NCI-H345 (cell line): ENCODE results near the gene GRAMD1B.

ENCODE experiments used
- DNase-seq: peaks from one replicate; lab custom pipeline; 2025; lab: John Stamatoyannopoulos, UW

Gene GRAMD1B

GRCh38 chr11:123409456-123410217 lies 20.4 kb upstream of the GRAMD1B start:
- DNase-seq = no peak

GRCh38 chr11:123410218-123410549 lies 19.9 kb upstream of the GRAMD1B start:
- DNase-seq = no peak

DNA sequence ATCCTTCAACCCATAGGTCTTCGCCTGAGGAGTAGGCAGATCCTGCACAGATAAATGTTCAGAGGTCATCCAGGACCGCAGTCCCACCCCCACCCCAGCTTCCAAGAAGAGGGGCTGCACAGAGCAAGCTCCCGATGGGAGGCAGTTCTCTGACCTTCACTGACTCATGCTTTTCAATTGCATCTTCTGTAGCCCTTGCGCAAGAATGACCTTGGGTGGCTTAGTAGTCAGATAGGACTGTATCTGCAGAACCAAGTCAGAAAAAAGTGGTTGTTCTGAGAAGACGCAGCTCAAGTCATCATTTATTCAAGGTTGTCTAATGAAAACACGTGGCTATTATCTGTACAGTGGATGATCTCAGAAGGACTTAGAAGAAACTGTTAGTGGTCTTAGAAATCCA lies 16.4 kb upstream of the GRAMD1B start:
- no peak for DNase-seq

- no peak for DNase-seq
These were observed 13.5 kb upstream of the GRAMD1B start for GRCh38 chr11:123416566-123416965.

DNA sequence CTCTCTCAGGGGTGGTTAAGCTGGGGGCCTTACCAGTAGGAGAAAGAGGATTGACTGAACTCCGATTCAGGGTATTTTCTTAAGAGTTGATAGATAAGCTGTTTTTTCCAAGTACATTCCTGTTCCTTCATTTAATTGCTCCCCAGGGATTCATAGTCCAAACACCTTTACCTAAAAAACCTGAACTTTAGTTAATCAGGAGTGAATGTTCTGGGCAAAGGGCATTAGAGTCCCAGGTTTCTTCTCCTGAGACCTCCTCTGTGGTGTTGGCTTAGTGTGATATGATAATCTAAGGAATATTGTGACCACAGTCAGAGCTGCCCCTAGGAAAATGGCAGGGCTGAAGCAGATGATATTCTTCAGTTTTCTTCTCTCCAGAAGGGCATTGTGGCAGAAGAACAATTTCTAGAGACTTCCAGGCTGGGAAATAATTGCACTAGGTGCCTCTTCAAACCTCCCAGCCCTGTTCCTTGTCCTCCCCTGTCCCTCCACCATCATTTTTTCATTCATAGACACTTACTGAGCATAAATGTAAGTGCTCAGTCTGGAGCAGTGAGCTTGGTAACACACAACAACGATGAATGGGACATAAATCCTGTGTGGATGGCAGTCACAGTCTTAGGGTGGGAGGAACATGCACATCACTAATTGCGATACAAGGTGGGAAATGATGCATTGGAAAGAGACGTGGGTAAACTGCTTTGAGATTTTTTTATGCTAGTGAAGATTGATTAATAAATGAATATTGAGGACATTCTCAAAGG lies 11.5 kb upstream of the GRAMD1B start:
- no peak for DNase-seq

DNA sequence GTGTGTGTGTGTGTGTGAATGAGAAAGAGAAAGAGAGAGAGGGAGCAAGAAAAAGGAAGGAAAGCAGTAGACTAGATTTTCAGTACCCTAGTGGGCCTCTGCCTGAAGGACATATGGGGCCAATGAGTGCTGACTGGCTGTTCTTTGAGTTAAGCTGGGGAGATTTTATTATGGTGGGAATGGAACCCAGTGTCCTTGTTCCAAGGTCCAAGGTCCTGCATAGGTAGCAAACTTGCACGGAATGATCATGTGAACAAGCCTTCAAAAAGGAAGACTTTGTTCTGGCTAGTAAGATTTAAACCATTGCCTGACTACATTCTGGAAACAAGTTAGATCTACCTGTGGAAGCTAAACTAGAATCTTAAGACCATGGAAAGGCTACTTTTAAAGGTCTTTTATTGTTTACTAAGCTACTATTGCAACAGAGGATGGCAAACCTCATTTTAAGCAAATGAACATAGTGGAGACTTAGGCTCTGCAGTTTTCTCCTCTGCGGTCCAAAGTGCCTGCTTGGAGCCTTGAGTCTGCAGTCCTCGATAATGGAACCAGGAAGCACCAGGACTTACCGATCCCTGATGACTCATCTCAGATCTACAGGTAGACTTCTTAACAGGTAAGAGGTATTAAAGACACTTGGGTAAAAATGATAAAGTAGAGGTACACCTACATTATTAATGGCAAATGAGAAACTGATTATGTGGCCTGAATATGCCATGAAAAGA lies 10.2 kb upstream of the GRAMD1B start:
- DNase-seq = no peak

DNA sequence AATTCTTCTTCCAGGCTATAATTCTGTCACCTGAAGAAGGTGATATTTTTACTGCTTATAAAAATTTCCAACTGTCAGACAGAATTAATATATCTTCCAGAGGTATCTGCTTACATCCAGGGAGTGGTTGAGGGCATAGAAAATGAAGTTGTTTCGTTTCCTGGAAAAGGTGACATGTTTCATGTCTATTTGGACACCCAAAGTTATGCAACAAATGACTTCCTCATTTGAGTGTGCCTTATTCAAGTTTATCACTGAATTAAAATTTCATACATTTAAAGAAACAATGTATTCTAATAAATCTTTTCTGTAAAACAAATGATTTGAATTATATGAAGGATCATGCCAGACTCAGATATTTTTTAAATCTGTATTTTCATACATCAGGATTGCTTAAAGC lies 8.5 kb upstream of the GRAMD1B start:
- DNase-seq = no peak

- DNase-seq = no peak
These were observed 4.7 kb upstream of the GRAMD1B start for GRCh38 chr11:123425367-123425766.

DNA sequence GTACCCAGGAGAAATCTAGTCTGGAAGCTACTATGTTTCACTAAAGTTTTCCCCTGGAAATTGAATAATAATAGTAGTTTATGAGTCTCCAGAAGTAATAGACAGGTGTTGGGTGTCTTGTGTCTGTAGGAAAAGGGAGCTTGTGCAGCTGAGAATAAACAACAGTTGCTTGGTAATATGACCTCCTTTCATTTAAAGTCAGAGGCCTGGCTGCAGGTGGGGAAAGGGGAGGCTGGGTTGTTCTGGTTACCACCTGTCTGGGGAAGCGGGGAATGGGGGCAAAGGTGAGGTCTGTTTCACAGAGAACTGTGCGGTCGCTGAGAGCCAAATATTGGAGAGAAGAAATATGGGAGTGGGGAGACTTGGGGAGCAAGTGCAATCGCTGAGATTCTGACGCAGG lies 3.3 kb upstream of the GRAMD1B start:
- no peak for DNase-seq

DNA sequence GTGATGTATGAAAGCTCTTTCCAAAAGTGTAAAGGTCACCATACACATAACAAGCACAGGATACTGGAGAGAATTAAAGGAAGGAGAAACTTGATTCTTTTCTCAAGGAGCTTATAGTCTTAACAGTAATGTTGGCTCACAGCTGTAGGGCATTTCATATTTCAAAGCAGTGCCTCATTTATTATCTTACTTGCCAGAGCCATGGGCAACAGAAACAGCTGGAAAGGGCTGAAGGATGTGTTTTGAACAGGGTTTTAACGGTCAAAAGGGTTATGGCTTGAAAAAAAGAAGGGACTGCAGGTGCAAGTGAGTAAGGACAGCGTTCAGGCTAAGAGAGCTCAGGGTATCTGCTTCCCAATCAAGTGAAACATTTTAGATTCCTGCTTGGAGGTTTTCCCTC lies 2.7 kb upstream of the GRAMD1B start:
- DNase-seq = no peak

DNA sequence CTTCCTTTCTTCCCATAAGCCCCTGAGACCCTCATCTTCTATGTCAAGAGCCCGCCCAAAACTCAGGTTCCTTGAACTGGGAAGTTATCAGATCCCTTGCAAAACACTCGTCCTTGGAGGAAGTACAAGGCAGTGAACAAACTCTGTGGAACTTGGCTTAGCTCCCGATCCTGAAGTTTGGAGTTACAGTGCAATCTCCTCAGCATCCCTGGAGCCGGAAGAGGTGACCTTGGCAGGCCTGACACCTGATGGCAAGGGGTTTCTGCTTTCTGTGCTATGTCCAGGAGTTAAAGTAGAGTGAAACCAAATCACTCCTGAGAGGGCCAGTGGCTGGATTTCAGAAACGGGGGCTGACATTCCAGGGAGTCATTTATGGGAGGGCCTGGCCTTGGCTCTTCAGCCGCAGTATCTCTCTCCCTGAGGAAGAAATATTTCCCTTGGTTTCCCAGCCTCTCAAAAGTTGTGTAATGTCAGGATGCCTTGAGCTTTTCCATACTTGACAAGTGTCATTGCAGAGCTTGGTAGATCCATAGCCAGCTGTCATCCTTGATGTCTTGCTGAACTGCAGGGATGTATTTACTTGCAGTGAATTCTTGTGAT lies 1.9 kb upstream of the GRAMD1B start:
- DNase-seq = no peak

- DNase-seq = no peak
These were observed 733 bp upstream of the GRAMD1B start for GRCh38 chr11:123429336-123429735.

DNA sequence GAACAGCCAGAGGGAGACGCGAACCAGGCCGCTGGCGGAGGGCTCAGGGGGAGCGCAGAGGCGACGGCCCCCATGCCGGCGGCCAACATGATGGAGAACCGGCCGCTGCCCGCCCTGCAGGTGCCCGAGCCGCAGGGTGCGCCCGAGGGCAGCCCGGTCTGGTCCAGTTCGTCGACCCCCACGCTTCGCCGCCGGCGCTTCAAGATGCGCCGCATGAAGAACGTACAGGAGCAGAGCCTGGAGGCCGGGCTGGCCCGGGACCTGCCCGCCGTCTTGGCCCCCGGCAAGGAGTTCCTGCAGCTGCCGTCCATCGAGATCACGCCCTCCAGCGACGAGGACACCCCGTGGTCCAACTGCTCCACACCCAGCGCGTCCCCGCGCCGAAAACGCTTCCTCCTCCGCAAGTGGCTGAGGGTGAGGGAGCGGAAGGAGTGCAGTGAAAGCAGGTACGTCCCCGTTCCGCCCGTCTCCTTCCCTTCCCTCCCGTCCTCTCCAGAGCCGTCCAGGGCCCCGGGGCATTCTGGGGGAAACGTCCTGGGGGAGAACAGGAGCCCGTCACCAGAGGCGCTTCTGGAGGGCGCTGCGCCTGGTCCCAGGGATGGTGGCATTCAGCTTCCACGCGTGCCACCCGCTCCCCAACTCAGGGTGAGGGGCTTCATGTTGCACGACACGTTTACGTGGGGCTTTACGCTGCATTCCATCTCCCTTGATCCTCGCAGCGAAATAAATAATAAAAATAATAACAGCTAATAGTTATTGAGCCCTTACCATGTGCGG lies 840 bp downstream of the GRAMD1B start:
- no peak for DNase-seq

DNA sequence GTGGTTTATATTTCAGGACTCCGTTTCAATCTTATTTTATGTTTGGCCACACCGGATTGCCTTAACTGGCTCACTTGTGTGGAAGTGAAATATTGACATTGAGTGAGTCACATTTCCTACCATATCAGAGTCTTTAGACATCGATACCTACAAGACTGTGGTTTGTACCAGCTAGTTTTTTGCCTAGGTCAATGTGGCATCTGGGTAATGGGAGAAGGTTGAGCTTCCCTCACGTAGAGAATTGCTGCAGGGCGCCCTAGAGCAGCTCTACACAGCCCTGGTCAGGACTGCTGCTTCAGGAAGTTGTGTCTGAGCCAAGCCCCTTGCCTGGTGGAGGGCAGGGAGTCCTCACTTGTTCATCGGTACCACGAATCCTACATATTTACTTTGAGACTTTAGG lies 1.6 kb downstream of the GRAMD1B start:
- no peak for DNase-seq

DNA sequence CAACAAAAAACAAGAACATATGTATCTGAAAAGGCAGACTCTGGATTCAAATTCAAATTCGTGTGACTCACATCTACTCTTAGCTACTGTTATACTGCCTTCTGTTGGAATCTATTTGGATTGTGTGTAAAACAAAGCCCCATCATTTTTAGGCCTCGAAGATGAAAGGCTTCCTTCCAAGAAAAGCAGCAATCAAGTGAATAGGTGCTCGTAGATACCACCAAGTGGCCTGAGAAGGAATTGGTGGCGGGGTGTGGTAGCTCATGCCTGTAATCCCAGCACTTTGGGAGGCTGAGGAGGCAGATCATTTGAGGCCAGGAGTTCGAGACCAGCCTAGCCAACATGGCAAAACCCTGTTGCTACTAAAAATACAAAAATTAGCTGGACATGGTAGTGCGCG lies 4.2 kb downstream of the GRAMD1B start:
- no peak for DNase-seq

DNA sequence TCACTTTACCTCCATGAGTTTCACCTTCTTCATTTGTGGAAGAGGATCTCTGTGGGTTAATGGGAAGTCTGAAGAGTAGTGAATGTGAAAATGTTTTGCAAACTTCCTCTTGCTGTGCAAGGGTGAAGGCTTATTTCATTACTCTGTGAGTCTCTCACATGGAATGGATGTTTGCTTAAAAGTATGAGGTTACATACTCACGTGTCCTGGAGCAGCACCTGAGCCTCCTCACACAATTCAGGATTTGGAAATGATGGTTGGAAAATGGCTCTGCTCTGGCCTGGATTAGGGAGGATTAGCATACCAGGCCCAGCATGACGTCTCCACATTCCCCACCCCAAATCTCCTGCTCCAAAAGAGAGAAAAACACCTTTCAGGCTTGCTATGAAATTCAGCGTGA lies 4.8 kb downstream of the GRAMD1B start:
- no peak for DNase-seq

DNA sequence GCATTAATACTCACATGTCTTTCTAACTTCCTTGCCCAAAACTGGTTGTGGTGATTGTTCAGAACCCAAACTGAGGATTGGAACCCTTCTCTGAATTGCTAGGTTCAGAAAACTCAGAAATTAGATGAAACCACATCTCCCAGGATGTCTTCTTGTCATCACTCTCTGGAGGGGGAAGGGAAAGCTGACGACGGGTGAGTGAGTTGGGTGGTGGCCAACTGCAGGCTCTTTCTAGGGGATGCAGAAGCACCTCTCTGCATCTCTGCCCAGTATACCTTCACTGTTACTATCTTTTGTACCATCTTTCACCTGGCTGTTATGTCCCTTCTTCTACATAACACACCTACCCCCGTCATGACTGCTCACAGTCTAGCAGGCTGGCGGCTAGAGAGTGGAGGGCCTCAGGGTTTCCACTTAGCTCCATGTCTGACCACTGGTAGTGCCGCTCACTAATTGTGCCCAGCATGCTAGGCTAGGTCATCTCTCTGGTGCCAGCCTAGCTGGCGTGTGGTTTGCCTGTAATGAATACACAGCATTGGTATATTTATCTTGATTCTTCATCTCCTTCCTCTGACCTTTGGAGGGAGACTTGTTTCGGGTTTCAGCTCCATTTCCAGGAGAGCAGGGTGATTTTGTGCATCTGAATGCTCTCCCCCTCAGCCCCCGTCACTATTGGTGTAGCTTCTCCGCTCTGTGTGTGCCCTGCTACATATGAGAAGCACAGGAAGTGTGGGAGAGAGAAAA lies 7.3 kb downstream of the GRAMD1B start:
- no peak for DNase-seq

GRCh38 chr11:123438131-123438627 lies 8.1 kb downstream of the GRAMD1B start:
- no peak for DNase-seq

DNA sequence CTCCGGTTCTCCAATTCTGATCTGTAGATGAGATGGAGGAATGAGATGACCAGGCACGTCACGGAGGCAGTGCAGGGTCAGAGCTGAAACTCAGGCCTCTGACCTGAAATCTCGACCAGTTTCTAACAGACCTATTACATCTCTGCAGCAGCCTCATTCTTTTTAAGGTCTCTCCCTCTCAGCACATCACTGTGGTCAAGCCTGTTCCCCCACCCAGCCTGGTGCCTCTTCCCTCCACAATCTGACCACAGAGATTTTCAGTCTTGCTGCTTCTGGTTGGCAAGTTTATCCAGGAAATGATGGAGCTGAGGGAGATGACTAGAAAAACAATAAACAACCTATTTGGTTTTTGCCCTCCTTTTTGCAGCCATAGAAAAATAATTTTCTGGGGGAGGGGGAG lies 9.5 kb downstream of the GRAMD1B start:
- no peak for DNase-seq

GRCh38 chr11:123441161-123441560 lies 11.1 kb downstream of the GRAMD1B start:
- DNase-seq = no peak
